HL-60 (cell line): ENCODE results near the gene VAV2.

Experiments used
- DNase-seq, 2 experiments: peaks; one replicate each; pipeline ENCODE4 v3.0.0-alpha.2; 2010 to 2020; ENCODE audit warnings: low read depth in 1 of 2, low spot score in 1 of 2
- H3K27ac ChIP-seq: fragments of 250-450 bp; sonication (Bioruptor Pico); replicated peaks from 2 replicates; pipeline ENCODE4 v1.5.1; 2020; ENCODE audit warnings: mild to moderate bottlenecking, moderate library complexity
- H3K27me3 ChIP-seq: fragments of 250-450 bp; sonication (Bioruptor Pico); 2 replicates; pipeline ENCODE4 v1.5.1; 2021; ENCODE audit warnings: mild to moderate bottlenecking, moderate library complexity; ENCODE audit not compliant: insufficient read depth, poor library complexity, severe bottlenecking
- H3K4me3 ChIP-seq: replicated peaks from 2 replicates; pipeline ENCODE4 v1.5.1; 2011; ENCODE audit warnings: mild to moderate bottlenecking, control low read depth, low read length; ENCODE audit not compliant: insufficient read depth
- CTCF ChIP-seq: IDR thresholded peaks from one replicate; pipeline ENCODE4 v1.5.1; 2011; ENCODE audit warnings: low read length, control low read depth, inconsistent platforms; ENCODE audit not compliant: insufficient read depth
- GABPA ChIP-seq: IDR thresholded peaks from 2 replicates; pipeline ENCODE4 v1.6.1; 2012; ENCODE audit warnings: low read depth
- POLR2AphosphoS5 ChIP-seq: IDR thresholded peaks from 2 replicates; pipeline ENCODE4 v1.6.1; 2012; ENCODE audit warnings: low read depth
- REST ChIP-seq: IDR thresholded peaks from 2 replicates; pipeline ENCODE4 v1.6.1; 2012; ENCODE audit warnings: low read depth; ENCODE audit not compliant: insufficient replicate concordance
- SPI1 ChIP-seq: IDR thresholded peaks from 2 replicates; pipeline ENCODE4 v1.6.1; 2012; ENCODE audit warnings: low read depth, mild to moderate bottlenecking, borderline replicate concordance

Gene VAV2

GRCh38 chr9:133891741-133892140, 100.4 kb downstream of the VAV2 start:
- Histone ChIP-seq H3K27me3 (no peaks in the 10 kb centered on the region), H3K4me3 (no peak overlapping the region), H3K27ac (no peak overlapping the region)
- DNase-seq, result no peak
- TF ChIP-seq POLR2AphosphoS5, result no peak
- no peak for TF ChIP-seq CTCF
- TF ChIP-seq REST, result no peak
- no peak for TF ChIP-seq GABPA
- no peak for TF ChIP-seq SPI1

- no peak for DNase-seq
- Histone ChIP-seq H3K27ac (no peak overlapping the region), H3K27me3 (no peaks in the 10 kb centered on the region), H3K4me3 (no peak overlapping the region)
- no peak for TF ChIP-seq POLR2AphosphoS5
- TF ChIP-seq SPI1, result no peak
- TF ChIP-seq REST, result no peak
- no peak for TF ChIP-seq CTCF
Measured at GRCh38 chr9:133890583-133890982, 101.5 kb downstream of the VAV2 start.

- H3K27ac ChIP-seq, result no peak overlapping the region
- H3K4me3 ChIP-seq, result no peak overlapping the region
- no peak for DNase-seq
- TF ChIP-seq REST (no peak), GABPA (no peak), CTCF (no peak), SPI1 (no peak), POLR2AphosphoS5 (no peak)
- no peaks in the 10 kb centered on the region for H3K27me3 ChIP-seq
Measured at GRCh38 chr9:133889584-133890301, 102.4 kb downstream of the VAV2 start.
